IPS-20b (cell line): ENCODE data around the gene SMIM10L1.

ENCODE experiments used
- H3K27ac ChIP-seq: one replicate; pipeline ENCODE4 v1.5.1; 2013; ENCODE audit warnings: low read length
- H3K27me3 ChIP-seq: 2 replicates; pipeline ENCODE4 v1.6.1; 2013; ENCODE audit warnings: mild to moderate bottlenecking, low read length, inconsistent platforms; ENCODE audit not compliant: insufficient read depth
- H3K36me3 ChIP-seq: 2 replicates; pipeline ENCODE4 v1.6.1; 2013; ENCODE audit warnings: low read depth, mild to moderate bottlenecking, inconsistent platforms, low read length, moderate library complexity; ENCODE audit not compliant: insufficient read depth
- H3K4me1 ChIP-seq: 2 replicates; pipeline ENCODE4 v1.6.1; 2013; ENCODE audit warnings: mild to moderate bottlenecking, control low read depth, inconsistent platforms, low read length, moderate library complexity; ENCODE audit not compliant: insufficient read depth
- H3K4me3 ChIP-seq: 2 replicates; pipeline ENCODE4 v1.5.1; 2013; ENCODE audit warnings: mild to moderate bottlenecking, low read length, inconsistent platforms
- H3K9ac ChIP-seq: 2 replicates; pipeline ENCODE4 v1.6.1; 2013; ENCODE audit warnings: low read depth, mild to moderate bottlenecking, inconsistent platforms, low read length, moderate library complexity
- H3K9me3 ChIP-seq: 2 replicates; pipeline ENCODE4 v1.6.1; 2013; ENCODE audit warnings: mild to moderate bottlenecking, low read depth, low read length, inconsistent platforms; ENCODE audit not compliant: insufficient read depth

Gene SMIM10L1

DNA sequence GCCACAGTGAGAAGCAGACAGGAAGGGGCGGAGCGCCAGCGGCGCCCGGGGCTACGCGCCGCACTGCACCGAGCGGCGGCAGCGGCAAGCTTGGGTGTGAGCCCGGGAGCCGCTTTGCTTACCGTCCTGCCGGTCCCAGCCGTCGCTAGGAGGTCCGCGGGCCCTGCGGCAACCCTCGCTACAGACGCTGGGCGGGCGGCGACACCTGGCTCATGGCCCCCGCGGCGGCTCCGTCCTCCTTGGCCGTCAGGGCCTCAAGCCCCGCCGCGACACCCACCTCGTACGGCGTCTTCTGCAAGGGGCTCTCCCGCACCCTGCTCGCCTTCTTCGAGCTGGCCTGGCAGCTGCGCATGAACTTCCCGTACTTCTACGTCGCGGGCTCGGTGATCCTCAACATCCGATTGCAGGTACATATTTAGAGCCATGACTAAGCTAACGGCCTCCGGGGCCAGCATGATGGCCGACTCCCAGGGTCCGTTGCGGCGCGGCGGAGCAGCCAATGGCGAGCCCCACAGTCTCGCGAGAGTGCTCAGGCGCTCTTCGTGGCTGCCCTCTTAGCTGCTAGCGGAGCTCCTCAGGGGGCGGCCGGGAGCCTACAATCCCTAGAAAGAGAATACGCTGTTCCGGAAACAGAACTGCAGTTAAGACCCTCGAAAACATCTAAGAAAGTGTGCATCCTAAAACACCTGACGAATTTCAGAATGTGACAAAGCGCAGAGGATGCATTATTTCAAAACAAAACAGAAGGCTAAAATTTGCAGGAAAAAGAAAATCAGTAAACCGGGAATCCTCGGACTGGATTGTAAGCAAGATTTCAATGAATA is at the start of gene SMIM10L1:
Gene SMIM10L1, plus strand, starts transcription at position 50 of the 824 bp plus-strand sequence. Its CDS starts 163 bp downstream, at position 213.
- H3K27me3 ChIP-seq, result no peaks in the 10 kb centered on the region
- peak within 1 kb of the TSS; percentile 83 for H3K27ac ChIP-seq
- peak within 1 kb of the TSS; percentile 99 for H3K9ac ChIP-seq
- peak within 1 kb of the TSS; percentile 98 for H3K4me3 ChIP-seq
- peaks cover 24% of the 10 kb centered on the region for H3K36me3 ChIP-seq
- H3K9me3 ChIP-seq, result no peaks in the 10 kb centered on the region
- H3K4me1 ChIP-seq, result peaks cover 15% of the 10 kb centered on the region

DNA sequence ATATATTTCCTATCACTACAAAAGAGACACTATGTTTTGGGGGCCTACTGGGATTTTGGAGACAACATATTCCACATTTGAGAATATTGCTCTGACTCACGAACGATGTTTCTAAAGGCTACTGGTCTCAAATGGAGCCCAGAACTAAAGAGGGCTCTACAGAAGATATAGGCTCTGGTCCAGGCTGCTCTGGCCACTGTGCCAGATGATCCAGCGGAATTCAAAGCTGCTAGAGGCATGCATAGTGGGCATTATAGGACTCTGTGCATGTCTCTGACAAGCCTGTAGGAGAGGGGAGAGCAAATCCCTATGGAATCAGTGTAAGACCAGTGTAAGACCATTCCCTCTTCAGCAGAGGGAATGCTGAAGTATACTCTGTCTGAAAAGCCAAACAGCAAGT is 40.6 kb upstream of the SMIM10L1 start:
- H3K36me3 ChIP-seq, result no peaks in the 10 kb centered on the region
- no peaks in the 10 kb centered on the region for H3K27me3 ChIP-seq
- H3K4me1 ChIP-seq, result no peaks in the 10 kb centered on the region
- H3K9ac ChIP-seq, result no peak overlapping the region
- no peaks in the 10 kb centered on the region for H3K9me3 ChIP-seq
- H3K27ac ChIP-seq, result no peak overlapping the region
- H3K4me3 ChIP-seq, result no peak overlapping the region

DNA sequence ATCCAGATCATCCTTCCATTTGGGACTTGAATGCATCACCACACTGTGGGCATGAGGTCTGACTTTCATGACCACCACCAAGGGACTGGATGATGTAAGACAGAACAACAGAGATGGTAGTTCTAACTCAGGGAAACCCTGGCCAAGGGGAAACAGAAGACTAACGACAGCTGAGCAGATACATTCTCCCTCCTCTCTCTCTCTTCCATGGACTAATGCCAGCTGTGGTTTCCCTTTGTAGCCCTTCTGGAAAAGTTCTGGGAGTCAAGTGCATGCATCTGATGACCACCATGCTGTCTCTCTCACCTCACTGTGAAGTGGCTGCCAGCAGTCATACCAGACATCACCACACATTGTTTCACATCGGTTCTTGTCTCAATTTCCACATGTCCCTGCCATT is 40.0 kb upstream of the SMIM10L1 start:
- Histone ChIP-seq H3K9ac (no peak overlapping the region), H3K36me3 (no peaks in the 10 kb centered on the region), H3K9me3 (no peaks in the 10 kb centered on the region), H3K4me1 (no peaks in the 10 kb centered on the region), H3K27me3 (no peaks in the 10 kb centered on the region), H3K27ac (no peak overlapping the region), H3K4me3 (no peak overlapping the region)

DNA sequence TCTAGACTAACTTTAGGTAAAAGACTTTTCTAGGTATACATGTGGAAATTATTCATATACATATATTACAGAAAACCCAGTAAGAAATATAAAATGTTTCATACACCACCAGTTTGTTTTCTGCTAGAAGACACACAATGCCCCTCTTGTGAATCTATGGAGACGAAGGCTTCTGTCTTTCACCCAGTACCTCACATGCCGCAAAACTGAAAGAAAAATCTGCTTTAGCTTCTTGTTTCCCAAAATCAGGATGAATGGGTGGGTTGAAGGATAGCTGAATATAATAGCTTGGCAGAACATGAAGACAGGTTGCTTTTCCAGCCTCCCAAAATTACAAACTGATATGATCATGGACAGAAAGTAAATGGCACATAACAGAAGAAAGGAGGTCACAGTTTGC is 37.8 kb upstream of the SMIM10L1 start:
- Histone ChIP-seq H3K36me3 (no peaks in the 10 kb centered on the region), H3K4me3 (no peak overlapping the region), H3K9ac (no peak overlapping the region), H3K4me1 (no peaks in the 10 kb centered on the region), H3K9me3 (no peaks in the 10 kb centered on the region), H3K27me3 (no peaks in the 10 kb centered on the region), H3K27ac (no peak overlapping the region)

- Histone ChIP-seq H3K27ac (no peak overlapping the region), H3K9me3 (no peaks in the 10 kb centered on the region), H3K27me3 (no peaks in the 10 kb centered on the region), H3K36me3 (no peaks in the 10 kb centered on the region), H3K4me3 (no peak overlapping the region), H3K4me1 (no peaks in the 10 kb centered on the region), H3K9ac (no peak overlapping the region)
Measured at GRCh38 chr12:11133816-11134215, 37.2 kb upstream of the SMIM10L1 start.

DNA sequence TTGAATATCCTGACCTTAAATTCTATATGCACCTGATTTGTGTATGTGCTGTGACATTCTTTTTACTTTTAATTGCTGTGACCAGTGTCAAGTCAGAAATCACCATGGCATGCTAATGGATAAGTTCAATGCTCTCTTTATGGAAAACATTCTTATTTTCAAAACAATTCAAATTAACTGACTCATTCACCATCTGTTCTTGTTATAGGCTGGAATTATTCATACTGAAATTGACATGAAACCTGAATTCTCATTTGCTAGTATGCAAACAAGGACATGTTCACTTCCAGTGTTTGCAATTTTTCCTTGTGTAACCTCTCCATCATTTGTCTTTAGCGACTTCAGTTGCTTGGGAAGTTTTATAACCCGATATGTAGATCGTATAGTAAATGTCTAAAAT is 36.7 kb upstream of the SMIM10L1 start, which contains the start of gene TAS2R30:
Gene TAS2R30, minus strand, starts transcription at position 340 of the 400 bp plus-strand sequence. CDS start 400 bp downstream, outside the sequence.
- Histone ChIP-seq H3K36me3 (no peaks in the 10 kb centered on the region), H3K9ac (no peak within 1 kb of the TSS), H3K27me3 (no peaks in the 10 kb centered on the region), H3K9me3 (no peaks in the 10 kb centered on the region), H3K4me3 (no peak within 1 kb of the TSS), H3K27ac (no peak within 1 kb of the TSS), H3K4me1 (no peaks in the 10 kb centered on the region)

- Histone ChIP-seq H3K4me3 (no peak overlapping the region), H3K9me3 (no peaks in the 10 kb centered on the region), H3K4me1 (no peaks in the 10 kb centered on the region), H3K36me3 (peaks cover 8% of the 10 kb centered on the region; the same call in 1 of the 2 replicates), H3K9ac (no peak overlapping the region), H3K27me3 (no peaks in the 10 kb centered on the region), H3K27ac (no peak overlapping the region)
Measured at GRCh38 chr12:11136075-11136474, 34.9 kb upstream of the SMIM10L1 start.

DNA sequence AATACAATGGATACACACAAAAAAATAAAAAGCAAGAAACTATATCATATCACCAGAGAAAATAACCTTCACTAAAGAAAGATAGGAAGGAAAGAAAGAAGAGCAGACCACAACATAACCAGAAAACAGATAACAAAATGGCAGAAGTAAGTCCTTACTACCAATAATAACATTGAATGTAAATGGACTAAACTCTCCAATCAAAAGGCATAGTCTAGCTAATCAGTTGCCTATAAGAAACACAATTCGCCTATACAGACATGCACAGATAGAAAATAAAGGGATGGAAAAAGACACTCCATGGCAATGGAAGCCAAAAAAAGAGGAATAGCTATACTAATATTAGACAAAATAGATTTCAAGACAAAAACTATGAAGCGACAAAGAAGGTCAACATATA is 27.6 kb upstream of the SMIM10L1 start:
- Histone ChIP-seq H3K27me3 (no peaks in the 10 kb centered on the region), H3K9ac (no peak overlapping the region), H3K4me3 (no peak overlapping the region), H3K9me3 (peaks cover 13% of the 10 kb centered on the region; the same call in 1 of the 2 replicates), H3K27ac (no peak overlapping the region), H3K36me3 (peaks cover 8% of the 10 kb centered on the region; the same call in 1 of the 2 replicates), H3K4me1 (no peaks in the 10 kb centered on the region)

- Histone ChIP-seq H3K36me3 (peaks cover 8% of the 10 kb centered on the region; the same call in 1 of the 2 replicates), H3K27ac (no peak overlapping the region), H3K9ac (no peak overlapping the region), H3K4me3 (no peak overlapping the region), H3K4me1 (no peaks in the 10 kb centered on the region), H3K27me3 (no peaks in the 10 kb centered on the region), H3K9me3 (peaks cover 13% of the 10 kb centered on the region; the same call in 1 of the 2 replicates)
Measured at GRCh38 chr12:11144297-11144696, 26.7 kb upstream of the SMIM10L1 start.

GRCh38 chr12:11147420-11147819 is 23.6 kb upstream of the SMIM10L1 start:
- Histone ChIP-seq H3K27ac (no peak overlapping the region), H3K27me3 (no peaks in the 10 kb centered on the region), H3K9me3 (peaks cover 13% of the 10 kb centered on the region; the same call in 1 of the 2 replicates), H3K4me3 (no peak overlapping the region), H3K36me3 (peaks cover 5% of the 10 kb centered on the region; the same call in 1 of the 2 replicates), H3K9ac (no peak overlapping the region), H3K4me1 (no peaks in the 10 kb centered on the region; the same call in 1 of the 2 replicates)

DNA sequence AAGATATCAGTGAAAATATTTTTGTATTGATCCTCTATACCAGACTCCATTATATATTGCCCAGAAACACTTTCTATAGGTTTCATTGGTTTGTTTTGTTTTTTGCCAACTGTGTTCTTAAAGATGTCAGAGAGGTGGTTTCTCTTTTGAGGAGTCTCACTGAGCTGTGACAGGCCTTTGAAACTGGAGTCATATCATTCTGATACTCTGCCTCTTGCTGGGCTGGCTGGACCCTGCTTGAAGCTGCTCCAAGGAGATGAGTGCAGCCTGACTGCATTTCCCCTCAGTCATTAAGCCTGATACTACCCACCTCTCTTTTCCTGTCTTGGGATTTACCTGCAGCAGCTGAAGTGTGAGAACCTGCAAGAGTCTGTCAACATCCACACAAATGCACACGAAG is 20.2 kb upstream of the SMIM10L1 start:
- Histone ChIP-seq H3K27ac (no peak overlapping the region), H3K27me3 (no peaks in the 10 kb centered on the region), H3K9ac (no peak overlapping the region), H3K9me3 (no peaks in the 10 kb centered on the region; the same call in 1 of the 2 replicates), H3K4me1 (peaks cover 6% of the 10 kb centered on the region; the same call in 1 of the 2 replicates), H3K4me3 (no peak overlapping the region), H3K36me3 (peaks cover 5% of the 10 kb centered on the region; the same call in 1 of the 2 replicates)

- H3K27ac ChIP-seq, result no peak overlapping the region
- no peak overlapping the region for H3K4me3 ChIP-seq
- no peaks in the 10 kb centered on the region for H3K27me3 ChIP-seq
- no peaks in the 10 kb centered on the region; the same call in 1 of the 2 replicates for H3K9me3 ChIP-seq
- peaks cover 5% of the 10 kb centered on the region; the same call in 1 of the 2 replicates for H3K36me3 ChIP-seq
- H3K4me1 ChIP-seq, result peaks cover 6% of the 10 kb centered on the region; the same call in 1 of the 2 replicates
- no peak overlapping the region for H3K9ac ChIP-seq
Measured at GRCh38 chr12:11152725-11153124, 18.3 kb upstream of the SMIM10L1 start.
